KOPT-K1 (cell line): ENCODE measurements around the gene SCUBE1.

Experiments
- H3K27ac ChIP-seq: fragments of 200-600 bp; sonication (generic); 2 replicates; pipeline ENCODE4 v1.5.1; 2016; ENCODE audit warnings: antibody characterized with exemption, mild to moderate bottlenecking, low read depth, low read length; ENCODE audit not compliant: poor library complexity, severe bottlenecking
- H3K36me3 ChIP-seq: fragments of 200-600 bp; sonication (generic); 2 replicates; pipeline ENCODE4 v1.5.1; 2017; ENCODE audit warnings: antibody characterized with exemption, mild to moderate bottlenecking, low read length, moderate library complexity; ENCODE audit not compliant: insufficient read depth
- H3K9me3 ChIP-seq: fragments of 200-600 bp; sonication (generic); 2 replicates; pipeline ENCODE4 v1.5.1; 2017; ENCODE audit warnings: antibody characterized with exemption, low read length, mild to moderate bottlenecking; ENCODE audit not compliant: insufficient read depth, poor library complexity, severe bottlenecking

Gene SCUBE1

DNA sequence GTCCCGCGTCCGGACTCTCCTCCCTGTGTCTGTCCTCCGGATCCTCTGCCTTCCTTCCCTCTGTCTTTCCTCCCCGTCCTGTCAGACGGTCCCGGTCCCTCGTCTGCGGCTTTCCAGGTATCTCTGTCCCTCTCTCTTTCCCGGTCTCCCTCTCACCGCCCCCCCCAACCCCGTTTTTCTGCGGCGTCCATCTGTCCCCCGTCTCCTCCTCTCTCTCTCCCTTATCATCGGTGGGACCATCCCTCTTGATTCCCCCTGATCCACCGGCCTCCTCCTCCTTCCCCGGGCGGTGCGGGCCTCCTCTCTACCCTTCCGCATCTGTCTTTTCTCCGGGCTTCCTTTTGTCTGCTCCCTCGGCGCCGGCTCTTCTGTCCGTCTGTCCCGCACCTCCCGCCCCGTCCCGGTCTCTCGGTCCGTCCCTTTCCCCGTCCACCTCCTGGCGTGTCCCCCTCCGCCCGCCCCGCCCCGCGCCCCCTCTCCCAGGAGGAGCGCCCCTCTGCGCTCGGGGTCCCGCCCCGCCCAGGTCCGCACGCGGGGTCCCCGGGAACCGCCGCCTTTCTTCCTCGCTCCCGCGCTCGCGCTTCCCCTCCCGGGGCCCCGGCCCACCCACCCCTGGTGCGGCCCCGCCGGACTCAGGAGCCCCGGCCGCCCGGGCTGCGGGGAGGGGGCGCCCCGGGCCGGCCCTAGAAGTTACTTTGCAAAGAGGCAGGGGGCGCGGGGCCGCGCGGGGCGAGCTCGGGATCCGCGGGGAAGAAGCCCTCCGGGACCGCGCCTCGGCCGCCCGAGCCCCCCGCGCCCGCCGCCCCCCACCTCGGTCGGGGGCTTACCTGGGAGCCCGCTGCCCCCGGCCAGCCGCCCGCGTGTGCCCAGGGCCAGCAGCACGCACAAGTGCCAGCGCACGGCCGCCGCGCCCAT lies 568 bp downstream of the SCUBE1 start:
- Histone ChIP-seq H3K9me3 (no peaks in the 10 kb centered on the region), H3K36me3 (no peaks in the 10 kb centered on the region), H3K27ac (no peak overlapping the region)

- H3K36me3 ChIP-seq, result no peaks in the 10 kb centered on the region
- H3K9me3 ChIP-seq, result no peaks in the 10 kb centered on the region
- H3K27ac ChIP-seq, result no peak overlapping the region
Observed at GRCh38 chr22:43341565-43341964, 1.6 kb downstream of the SCUBE1 start.

DNA sequence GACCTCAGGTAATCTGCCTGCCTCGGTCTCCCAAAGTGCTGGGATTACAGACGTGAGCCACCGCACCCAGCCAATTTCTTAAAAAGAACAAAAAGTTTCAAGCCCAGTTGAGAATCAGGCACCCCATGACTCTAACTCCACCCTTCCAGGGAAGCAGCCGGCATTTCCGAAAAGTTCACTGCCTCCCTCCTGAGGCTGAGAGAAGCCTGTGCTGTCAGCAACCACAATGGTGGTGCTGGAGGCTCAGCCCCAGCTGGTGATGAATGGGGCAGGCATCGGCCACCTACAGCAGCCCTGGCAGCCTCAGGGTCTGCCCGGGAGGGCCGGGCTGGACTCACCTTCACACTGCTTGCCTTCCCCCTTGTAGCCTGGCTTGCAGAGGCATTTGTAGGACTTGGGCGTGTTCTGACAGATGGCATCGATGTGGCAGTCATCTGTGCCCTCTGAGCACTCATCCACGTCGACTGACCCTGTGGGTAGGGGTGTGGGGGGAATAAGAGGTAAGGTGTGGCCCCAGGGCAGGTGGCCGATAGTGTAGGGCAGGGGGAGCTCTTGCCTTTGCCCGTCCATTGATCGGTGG lies 4.3 kb downstream of the SCUBE1 start:
- Histone ChIP-seq H3K27ac (no peak overlapping the region), H3K9me3 (no peaks in the 10 kb centered on the region), H3K36me3 (no peaks in the 10 kb centered on the region)

DNA sequence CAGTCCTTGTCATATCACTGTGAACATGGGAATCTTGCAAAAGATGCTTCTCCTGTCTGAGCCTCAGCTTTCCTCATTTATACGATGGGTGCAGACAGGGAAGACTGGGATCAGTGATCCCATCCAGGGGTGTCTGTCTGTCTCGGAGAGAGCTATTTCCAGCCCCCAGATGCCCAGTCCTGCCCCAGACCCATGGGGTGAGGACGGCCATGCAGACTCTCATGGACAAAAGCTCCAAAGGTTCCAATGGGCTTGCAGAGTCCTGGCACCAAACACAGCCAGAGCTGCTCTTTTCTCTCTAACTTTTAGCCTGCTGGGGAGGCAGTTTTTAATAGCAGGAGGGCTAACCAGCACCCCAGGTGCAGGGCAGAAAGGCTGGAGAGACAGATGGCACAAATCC lies 5.2 kb downstream of the SCUBE1 start:
- Histone ChIP-seq H3K9me3 (no peaks in the 10 kb centered on the region), H3K27ac (no peak overlapping the region), H3K36me3 (no peaks in the 10 kb centered on the region)

DNA sequence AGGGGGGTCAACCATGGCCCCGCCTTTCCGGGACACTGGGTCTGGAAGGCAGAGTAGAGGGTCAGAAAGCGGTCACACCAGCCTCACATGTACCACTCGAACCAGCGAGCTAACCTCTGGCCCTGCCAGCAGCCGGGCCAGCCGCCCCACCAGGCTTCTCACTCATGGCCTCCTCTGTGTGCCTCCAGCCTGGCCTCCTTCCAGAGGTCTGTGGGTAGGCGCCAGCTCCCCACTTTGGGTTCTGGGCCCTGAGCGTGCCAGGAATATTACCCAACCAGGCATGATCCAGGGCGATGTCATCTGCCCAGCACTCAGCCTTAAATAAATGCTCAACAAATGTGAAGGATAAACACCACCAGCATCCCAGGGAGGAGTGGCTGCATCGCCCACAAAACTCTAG lies 5.8 kb downstream of the SCUBE1 start:
- Histone ChIP-seq H3K36me3 (no peaks in the 10 kb centered on the region), H3K27ac (no peak overlapping the region), H3K9me3 (no peaks in the 10 kb centered on the region)

GRCh38 chr22:43334378-43334777 lies 8.8 kb downstream of the SCUBE1 start:
- Histone ChIP-seq H3K36me3 (no peaks in the 10 kb centered on the region), H3K27ac (no peak overlapping the region), H3K9me3 (no peaks in the 10 kb centered on the region)

DNA sequence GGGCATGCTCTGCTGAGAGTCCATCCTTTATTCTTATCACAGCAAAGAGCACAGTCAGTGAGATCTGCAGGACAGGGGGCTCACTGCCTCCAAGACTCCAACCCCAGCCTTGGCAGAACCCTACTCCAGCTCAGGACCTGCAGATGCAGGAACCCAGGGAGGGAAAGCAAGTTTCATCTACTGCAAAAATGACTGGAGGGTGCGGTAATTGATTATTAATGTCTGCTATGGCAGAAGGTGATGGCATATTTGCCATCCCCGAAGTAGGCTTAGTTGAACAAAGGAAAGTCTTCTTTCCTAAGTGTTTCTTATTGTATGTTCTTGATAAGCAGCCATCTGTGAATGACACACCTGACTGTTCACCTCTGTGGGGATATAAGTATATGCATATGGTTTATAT lies 9.2 kb downstream of the SCUBE1 start:
- H3K27ac ChIP-seq, result no peak overlapping the region
- no peaks in the 10 kb centered on the region for H3K36me3 ChIP-seq
- no peaks in the 10 kb centered on the region for H3K9me3 ChIP-seq

DNA sequence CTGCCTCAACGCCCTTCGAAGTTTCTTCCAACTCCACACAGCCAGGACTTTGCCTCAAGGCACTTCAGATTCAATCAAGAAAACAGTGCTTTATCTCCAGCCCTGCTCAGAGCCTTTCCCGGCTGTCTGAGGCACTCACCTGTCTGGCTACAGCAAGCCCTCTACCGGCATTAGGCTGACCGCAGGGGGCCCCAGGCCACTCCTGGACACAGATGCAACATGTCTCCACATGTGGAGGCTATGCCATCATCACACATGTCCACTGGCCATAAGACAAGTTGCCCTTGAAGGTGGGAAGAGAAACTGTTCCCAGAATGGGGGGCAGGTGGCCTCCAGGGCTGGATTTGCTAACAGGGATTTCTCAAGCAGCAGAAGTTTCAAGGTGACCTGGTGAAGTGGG lies 10.0 kb downstream of the SCUBE1 start:
- Histone ChIP-seq H3K9me3 (no peaks in the 10 kb centered on the region), H3K36me3 (no peaks in the 10 kb centered on the region), H3K27ac (no peak overlapping the region)

- Histone ChIP-seq H3K27ac (no peak overlapping the region), H3K9me3 (no peaks in the 10 kb centered on the region), H3K36me3 (no peaks in the 10 kb centered on the region)
Observed at GRCh38 chr22:43331698-43332097, 11.5 kb downstream of the SCUBE1 start.

DNA sequence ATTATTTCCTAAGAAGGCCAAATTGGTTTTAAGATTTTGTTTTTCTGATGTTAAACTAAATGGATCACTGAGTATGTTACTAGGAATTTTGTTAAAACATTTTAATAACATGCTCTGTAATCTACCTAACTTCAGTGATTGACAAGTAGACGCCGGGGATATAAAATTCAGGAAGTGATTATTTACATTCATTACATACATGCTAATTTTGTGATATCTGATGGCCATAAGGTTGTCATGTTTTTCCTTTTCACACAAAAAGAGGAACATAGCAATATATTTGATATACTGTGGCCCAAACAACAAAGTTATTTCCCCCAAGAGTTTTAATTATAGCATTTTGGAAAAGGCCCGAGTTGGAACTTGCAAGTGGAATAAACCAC lies 12.1 kb downstream of the SCUBE1 start:
- no peaks in the 10 kb centered on the region for H3K36me3 ChIP-seq
- no peak overlapping the region for H3K27ac ChIP-seq
- no peaks in the 10 kb centered on the region for H3K9me3 ChIP-seq

DNA sequence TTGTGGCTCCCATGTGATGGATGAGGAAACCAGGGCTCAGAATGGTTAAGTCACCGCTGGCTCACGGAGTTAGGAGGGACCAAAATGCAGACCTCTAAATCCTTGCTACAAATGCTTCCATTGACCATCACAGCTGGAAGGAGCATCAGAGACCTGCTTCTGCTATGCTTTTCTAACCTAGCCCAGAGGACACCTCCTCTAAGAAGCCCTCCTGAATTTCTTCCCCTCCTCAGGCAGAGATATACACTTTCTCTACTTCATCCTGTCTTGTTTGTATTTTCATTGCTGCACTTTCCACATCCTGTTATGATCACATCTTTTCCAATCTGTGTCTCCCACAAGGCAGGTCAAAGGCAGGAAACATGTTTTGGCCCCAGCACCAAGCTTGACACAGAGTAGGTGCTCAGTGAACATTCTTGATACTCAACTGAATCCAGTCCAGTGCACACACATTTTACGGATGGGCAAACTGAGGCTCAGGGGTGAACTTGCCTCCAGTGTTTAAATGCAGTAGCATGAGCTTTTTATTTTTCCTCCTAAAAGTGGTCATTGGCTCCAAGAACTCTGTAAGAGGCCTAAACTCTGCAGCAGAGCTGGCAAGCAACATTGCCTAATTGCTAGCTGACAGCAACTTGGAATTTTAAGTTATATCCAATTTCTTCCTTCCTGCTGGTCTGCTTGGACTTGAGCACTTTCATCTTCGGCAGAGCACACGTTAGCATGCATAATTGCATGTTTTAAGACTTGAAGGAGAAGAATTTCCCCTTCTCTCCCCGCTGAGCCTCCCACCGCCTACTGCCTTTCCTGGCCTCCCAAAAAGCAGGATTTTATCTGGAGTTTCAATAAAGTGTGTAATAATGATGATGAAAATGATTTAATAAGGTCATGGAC lies 12.7 kb downstream of the SCUBE1 start:
- no peak overlapping the region for H3K27ac ChIP-seq
- H3K36me3 ChIP-seq, result no peaks in the 10 kb centered on the region
- H3K9me3 ChIP-seq, result no peaks in the 10 kb centered on the region

- Histone ChIP-seq H3K27ac (no peak overlapping the region), H3K9me3 (no peaks in the 10 kb centered on the region), H3K36me3 (no peaks in the 10 kb centered on the region)
Observed at GRCh38 chr22:43329061-43329460, 14.1 kb downstream of the SCUBE1 start.

GRCh38 chr22:43327157-43327438 lies 16.1 kb downstream of the SCUBE1 start:
- Histone ChIP-seq H3K27ac (no peak overlapping the region), H3K36me3 (no peaks in the 10 kb centered on the region), H3K9me3 (no peaks in the 10 kb centered on the region)

DNA sequence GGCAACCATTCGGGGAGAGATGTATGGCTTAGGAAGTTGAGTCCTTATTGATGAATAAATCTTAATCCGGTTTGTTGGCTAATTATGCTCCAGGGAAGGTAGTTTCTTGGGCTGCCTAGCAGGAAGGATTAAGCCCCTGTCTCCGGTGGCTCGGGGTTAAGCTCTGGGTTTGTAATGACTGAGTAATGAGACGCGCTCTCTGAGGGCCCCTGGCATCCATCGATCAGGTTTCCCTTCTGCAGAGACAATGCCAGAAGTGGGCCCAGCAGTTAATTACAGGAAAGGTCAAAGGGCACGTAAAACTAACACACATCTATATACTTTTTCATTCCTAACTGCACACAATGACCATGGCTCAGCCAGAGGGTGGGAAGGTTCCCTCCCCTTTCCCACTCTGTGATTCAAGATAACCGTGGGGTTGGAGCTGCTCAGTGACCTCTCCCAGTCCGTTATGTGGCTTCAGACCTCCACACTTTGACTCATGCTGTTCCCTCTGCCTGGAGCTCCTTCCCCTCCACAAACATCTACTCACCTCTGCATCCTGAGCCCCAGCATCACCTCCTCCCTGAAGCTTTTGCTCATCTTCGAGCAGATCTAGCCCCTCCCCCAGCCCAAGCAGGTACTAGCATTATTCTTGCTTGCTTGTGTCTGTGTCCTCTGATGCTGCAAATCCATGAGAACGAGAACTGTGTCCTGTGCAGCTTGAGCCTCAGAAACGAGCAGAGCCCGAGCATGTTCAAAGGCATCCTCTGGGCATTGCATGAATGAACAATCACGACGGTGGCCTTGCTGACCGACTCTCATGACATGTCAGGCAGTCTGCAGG lies 16.6 kb downstream of the SCUBE1 start:
- no peaks in the 10 kb centered on the region for H3K36me3 ChIP-seq
- H3K9me3 ChIP-seq, result no peaks in the 10 kb centered on the region
- H3K27ac ChIP-seq, result no peak overlapping the region

GRCh38 chr22:43325176-43325575 lies 18.0 kb downstream of the SCUBE1 start:
- H3K27ac ChIP-seq, result no peak overlapping the region
- no peaks in the 10 kb centered on the region for H3K9me3 ChIP-seq
- H3K36me3 ChIP-seq, result no peaks in the 10 kb centered on the region
